Colonic mucosa (tissue), 4 donors: Measurements from ENCODE around the gene DBX2. TPM values are rescaled to one million over a fixed set of nuclear protein-coding genes. Genes with fewer than 3 reads are reported as not detected.

Experiments used
- DNase-seq: peaks from one replicate; pipeline ENCODE4 v3.0.0-alpha.2; 2020
- H3K27ac ChIP-seq: fragments of 200-600 bp; one replicate; pipeline ENCODE4 v1.8.0; 2021
- H3K27me3 ChIP-seq: fragments of 200-600 bp; one replicate; pipeline ENCODE4 v1.8.0; 2021
- H3K36me3 ChIP-seq: fragments of 200-600 bp; one replicate; pipeline ENCODE4 v1.8.0; 2021
- H3K4me1 ChIP-seq: fragments of 200-600 bp; one replicate; pipeline ENCODE4 v1.8.0; 2021; ENCODE audit warnings: mild to moderate bottlenecking
- H3K4me3 ChIP-seq: fragments of 200-600 bp; one replicate; pipeline ENCODE4 v1.8.0; 2021
- H3K9ac ChIP-seq, 2 donors: one replicate each; pipeline ENCODE4 v1.7.0; 2013; ENCODE audit warnings: control low read depth in 2 of 2, low read depth in 2 of 2, low read length in 2 of 2
- H3K9me3 ChIP-seq: fragments of 200-600 bp; one replicate; pipeline ENCODE4 v1.8.0; 2021
- intact Hi-C: fragments of 100-400 bp; cut with DNase I; formaldehyde crosslinking; loops from one replicate; pipeline ENCODE4 v1.14.1; 2022
- total RNA-seq, 2 donors: library from RNA; stranded (reverse); fragmentation: NEBNext Ultra II Directional in 1 of 2; extraction: Animal tissue kit (Norgen Biotek cat#: 25700) in 1 of 2; gene quantifications; one replicate each; pipeline ENCODE4 v1.2.1, GENCODE V29; 2021
- TF ChIP-seq, protein P1 (sequence below): fragments of 200-600 bp; IDR thresholded peaks from one replicate; pipeline ENCODE4 v1.8.0; 2022; ENCODE audit warnings: antibody characterized with exemption, mild to moderate bottlenecking
- donor health status: healthy.
- donor health status: DM: no; HTN: no; CAD: no.
- donor health status: DM: no; HTN: no; CAD: no.

The DBX2 gene
- total RNA-seq, 2 donors from 2014 or later, result not detected

DNA sequence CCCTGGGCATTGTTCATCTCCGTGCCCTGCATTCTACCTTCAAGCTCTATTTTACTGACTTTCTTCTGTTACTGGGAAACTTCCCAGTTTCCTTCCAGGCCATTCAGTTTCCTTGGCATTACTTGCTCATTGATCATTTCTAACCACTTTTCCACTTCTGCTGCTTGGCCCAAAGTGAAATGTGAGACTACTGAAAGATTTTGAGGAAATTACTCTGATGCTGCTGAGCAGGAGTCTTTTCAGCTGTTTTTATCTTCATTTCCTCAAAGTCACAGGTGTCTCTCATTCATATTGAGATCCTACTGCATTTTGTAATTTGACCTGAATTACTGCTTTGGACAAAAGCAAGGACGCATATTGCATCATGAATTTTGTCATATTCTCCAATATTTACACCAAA is 26.4 kb upstream of the DBX2 start:
- H3K9me3 ChIP-seq, result no peaks in the 10 kb centered on the region
- H3K4me3 ChIP-seq, result no peak overlapping the region
- no peak overlapping the region for H3K9ac ChIP-seq
- intact Hi-C loops, result no loop called here
- H3K36me3 ChIP-seq, result no peaks in the 10 kb centered on the region
- DNase-seq, result no peak
- TF ChIP-seq, protein P1, sequence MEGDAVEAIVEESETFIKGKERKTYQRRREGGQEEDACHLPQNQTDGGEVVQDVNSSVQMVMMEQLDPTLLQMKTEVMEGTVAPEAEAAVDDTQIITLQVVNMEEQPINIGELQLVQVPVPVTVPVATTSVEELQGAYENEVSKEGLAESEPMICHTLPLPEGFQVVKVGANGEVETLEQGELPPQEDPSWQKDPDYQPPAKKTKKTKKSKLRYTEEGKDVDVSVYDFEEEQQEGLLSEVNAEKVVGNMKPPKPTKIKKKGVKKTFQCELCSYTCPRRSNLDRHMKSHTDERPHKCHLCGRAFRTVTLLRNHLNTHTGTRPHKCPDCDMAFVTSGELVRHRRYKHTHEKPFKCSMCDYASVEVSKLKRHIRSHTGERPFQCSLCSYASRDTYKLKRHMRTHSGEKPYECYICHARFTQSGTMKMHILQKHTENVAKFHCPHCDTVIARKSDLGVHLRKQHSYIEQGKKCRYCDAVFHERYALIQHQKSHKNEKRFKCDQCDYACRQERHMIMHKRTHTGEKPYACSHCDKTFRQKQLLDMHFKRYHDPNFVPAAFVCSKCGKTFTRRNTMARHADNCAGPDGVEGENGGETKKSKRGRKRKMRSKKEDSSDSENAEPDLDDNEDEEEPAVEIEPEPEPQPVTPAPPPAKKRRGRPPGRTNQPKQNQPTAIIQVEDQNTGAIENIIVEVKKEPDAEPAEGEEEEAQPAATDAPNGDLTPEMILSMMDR, result no peak
- no peaks in the 10 kb centered on the region for H3K4me1 ChIP-seq
- H3K27ac ChIP-seq, result no peak overlapping the region
- no peaks in the 10 kb centered on the region for H3K27me3 ChIP-seq

GRCh38 chr12:45076417-45077026 is 25.6 kb upstream of the DBX2 start:
- H3K27ac ChIP-seq, result no peak overlapping the region
- TF ChIP-seq, protein P1, result no peak
- no peak for DNase-seq
- H3K9me3 ChIP-seq, result no peaks in the 10 kb centered on the region
- H3K4me1 ChIP-seq, result no peaks in the 10 kb centered on the region
- no peak overlapping the region for H3K4me3 ChIP-seq
- no peak overlapping the region for H3K9ac ChIP-seq
- H3K36me3 ChIP-seq, result no peaks in the 10 kb centered on the region
- no peaks in the 10 kb centered on the region for H3K27me3 ChIP-seq
- intact Hi-C loops, result no loop called here

- Histone ChIP-seq H3K4me1 (no peaks in the 10 kb centered on the region), H3K9me3 (no peaks in the 10 kb centered on the region), H3K9ac (no peak overlapping the region), H3K4me3 (no peak overlapping the region), H3K36me3 (no peaks in the 10 kb centered on the region), H3K27ac (no peak overlapping the region), H3K27me3 (no peaks in the 10 kb centered on the region)
- no peak for DNase-seq
- TF ChIP-seq, protein P1, result no peak
- intact Hi-C loops, result no loop called here
Observed at GRCh38 chr12:45075587-45076282, 24.8 kb upstream of the DBX2 start.

GRCh38 chr12:45065125-45065626 is 14.3 kb upstream of the DBX2 start:
- Histone ChIP-seq H3K36me3 (no peaks in the 10 kb centered on the region), H3K4me1 (no peaks in the 10 kb centered on the region), H3K27me3 (no peaks in the 10 kb centered on the region), H3K9ac (no peak overlapping the region), H3K27ac (no peak overlapping the region), H3K4me3 (no peak overlapping the region), H3K9me3 (no peaks in the 10 kb centered on the region)
- intact Hi-C loops, result no loop called here
- TF ChIP-seq, protein P1, result no peak
- DNase-seq, result no peak

DNA sequence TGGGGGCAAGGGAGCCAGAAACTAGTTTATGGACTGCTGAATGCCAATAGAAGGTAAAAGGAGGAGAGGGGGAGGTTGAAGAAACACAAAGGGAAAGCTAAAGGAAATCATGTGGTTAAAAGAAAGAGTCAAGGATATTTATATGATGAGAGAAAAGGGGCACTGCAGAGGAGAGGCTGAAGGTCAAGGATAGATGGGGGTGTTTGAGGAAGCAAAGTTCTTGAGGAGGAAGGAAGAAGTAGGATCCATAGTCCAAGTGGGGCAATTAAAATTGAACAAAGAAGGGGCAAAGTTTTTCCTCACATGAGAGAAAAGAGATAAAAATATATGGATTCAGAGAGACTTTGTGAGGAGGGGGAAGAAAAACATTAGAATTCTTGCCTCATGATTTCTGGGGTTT is 10.1 kb upstream of the DBX2 start:
- intact Hi-C loops, result no loop called here
- no peak overlapping the region for H3K27ac ChIP-seq
- TF ChIP-seq, protein P1, result no peak
- no peaks in the 10 kb centered on the region for H3K36me3 ChIP-seq
- no peak for DNase-seq
- H3K4me3 ChIP-seq, result no peak overlapping the region
- H3K4me1 ChIP-seq, result no peaks in the 10 kb centered on the region
- no peak overlapping the region for H3K9ac ChIP-seq
- H3K27me3 ChIP-seq, result no peaks in the 10 kb centered on the region
- H3K9me3 ChIP-seq, result no peaks in the 10 kb centered on the region
